ENCODE data around the gene FUNDC2. TPM values are rescaled to one million over a fixed set of nuclear protein-coding genes. Genes with fewer than 3 reads are reported as not detected.

FUNDC2 gene
- total and polyA plus RNA-seq, 2 donors (not counting 3 experiments of a cell fraction or from before 2014, with no cell fraction given) = 53.3 to 65.6 TPM

DNA sequence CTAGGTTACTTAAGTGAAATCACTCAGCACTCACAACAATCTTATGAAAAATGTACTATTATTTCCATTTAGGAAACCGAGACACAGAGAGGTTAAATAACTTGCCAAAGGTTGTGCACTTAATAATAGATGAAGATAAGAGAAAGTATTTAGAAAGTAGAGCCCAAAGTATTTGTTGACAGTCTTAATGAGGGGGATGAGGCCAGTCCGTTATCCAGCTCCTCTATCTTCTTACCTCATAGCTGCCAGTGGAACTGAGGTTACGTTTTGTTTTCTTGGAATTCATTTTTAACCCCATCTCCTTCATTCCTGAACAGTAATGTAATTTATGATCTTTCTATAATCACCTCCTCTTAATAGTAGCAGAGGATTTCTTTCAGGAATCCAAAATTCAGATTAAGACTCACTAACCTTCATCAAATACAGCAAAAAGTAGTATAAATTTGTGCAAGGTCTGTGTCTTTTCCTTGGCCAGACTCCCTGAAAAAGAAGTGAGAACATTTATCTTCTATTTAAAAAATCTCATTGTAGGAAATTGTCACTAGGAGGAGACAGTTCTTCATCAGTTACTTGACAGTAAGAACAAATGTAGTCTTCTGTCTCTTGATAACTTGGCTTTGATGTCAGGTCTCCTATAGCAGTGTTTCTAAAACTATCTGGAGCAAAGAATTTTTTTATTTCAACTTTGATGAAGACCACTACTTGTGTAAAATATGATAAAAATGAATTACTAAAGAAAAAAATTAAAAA lies 39.6 kb upstream of the FUNDC2 start:
- Histone ChIP-seq H3K27me3 (ENCODE audit: control insufficient read depth in 2 of 2, insufficient read depth in 2 of 2, low read length in 2 of 2) (no peaks in the 10 kb centered on the region), H3K4me2 (ENCODE audit: insufficient read depth, low read length) (no peak overlapping the region), H4K20me1 (replicated peaks; ENCODE audit: control insufficient read depth, extremely low read depth, insufficient read depth, low read length) (no peaks in the 10 kb centered on the region), H3K9ac (replicated peaks; ENCODE audit: extremely low read depth, insufficient read depth, low read length) (no peak overlapping the region), H2AFZ (ENCODE audit: low read depth, low read length) (no peak overlapping the region), H3K9me1 (replicated peaks; ENCODE audit: control insufficient read depth, extremely low read depth, insufficient read depth, low read length) (no peaks in the 10 kb centered on the region), H3K79me2 (ENCODE audit: control insufficient read depth, insufficient read depth, low read length) (no peaks in the 10 kb centered on the region), H3K4me3 (replicated peaks in 1 of 3; ENCODE audit: insufficient read depth in 1 of 3, low read depth in 1 of 3, low read length in 3 of 3) (no peak overlapping the region), H3K36me3 (ENCODE audit: control insufficient read depth in 2 of 2, extremely low read depth in 1 of 2, insufficient read depth in 2 of 2, low read length in 2 of 2) (no peaks in the 10 kb centered on the region), H3K4me1 (ENCODE audit: control insufficient read depth, extremely low read depth, insufficient read depth, low read length) (no peaks in the 10 kb centered on the region), H3K27ac (ENCODE audit: insufficient read depth, low read depth, low read length) (no peak overlapping the region), H3K9me3 (replicated peaks; ENCODE audit: control insufficient read depth, insufficient read depth, low read length) (no peaks in the 10 kb centered on the region)
- ChIA-PET CTCF (interaction anchor here (2.1 to 3.4 kb wide), 2 partner anchors 69 to 70 kb away, joined by 7 to 11 read pairs; no protein-coding TSS in a partner anchor), POLR2A (no interaction called here)
- DNase-seq (ENCODE audit: low read depth, low spot score) (peak; percentile 1), FAIRE-seq (peak; percentile 54)
- dilution Hi-C loops (cut with MboI; ENCODE audit: extremely low pct_ligation_motif_present, low sequenced_read_pairs) (no loop called here), intact Hi-C loops (cut with micrococcal nuclease) (no loop called here)
- no TSS peak for BruUV-seq (replicated peaks)
- TF ChIP-seq GATA2 (IDR thresholded peaks at IDR 0.05; ENCODE audit: insufficient read depth, insufficient read length, low read depth, low read length) = no peak
- TF ChIP-seq, protein P1, sequence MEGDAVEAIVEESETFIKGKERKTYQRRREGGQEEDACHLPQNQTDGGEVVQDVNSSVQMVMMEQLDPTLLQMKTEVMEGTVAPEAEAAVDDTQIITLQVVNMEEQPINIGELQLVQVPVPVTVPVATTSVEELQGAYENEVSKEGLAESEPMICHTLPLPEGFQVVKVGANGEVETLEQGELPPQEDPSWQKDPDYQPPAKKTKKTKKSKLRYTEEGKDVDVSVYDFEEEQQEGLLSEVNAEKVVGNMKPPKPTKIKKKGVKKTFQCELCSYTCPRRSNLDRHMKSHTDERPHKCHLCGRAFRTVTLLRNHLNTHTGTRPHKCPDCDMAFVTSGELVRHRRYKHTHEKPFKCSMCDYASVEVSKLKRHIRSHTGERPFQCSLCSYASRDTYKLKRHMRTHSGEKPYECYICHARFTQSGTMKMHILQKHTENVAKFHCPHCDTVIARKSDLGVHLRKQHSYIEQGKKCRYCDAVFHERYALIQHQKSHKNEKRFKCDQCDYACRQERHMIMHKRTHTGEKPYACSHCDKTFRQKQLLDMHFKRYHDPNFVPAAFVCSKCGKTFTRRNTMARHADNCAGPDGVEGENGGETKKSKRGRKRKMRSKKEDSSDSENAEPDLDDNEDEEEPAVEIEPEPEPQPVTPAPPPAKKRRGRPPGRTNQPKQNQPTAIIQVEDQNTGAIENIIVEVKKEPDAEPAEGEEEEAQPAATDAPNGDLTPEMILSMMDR (IDR thresholded peaks at IDR 0.05; ENCODE audit: extremely low read depth in 1 of 2, insufficient read depth in 1 of 2, low read depth in 1 of 2, low read length in 2 of 2) = no peak
- no peak for TF ChIP-seq MYC (IDR thresholded peaks at IDR 0.05; ENCODE audit: low read depth, low read length)
- no peak for TF ChIP-seq EZH2 (IDR thresholded peaks at IDR 0.05; ENCODE audit: borderline replicate concordance, low read depth, low read length, severe bottlenecking)
- TF ChIP-seq POLR2A (IDR thresholded peaks at IDR 0.05; ENCODE audit: low read depth, low read length) = no peak
- TF ChIP-seq JUN (IDR thresholded peaks at IDR 0.05; ENCODE audit: borderline replicate concordance, insufficient read depth, insufficient read length, low read depth) = no peak
- TF ChIP-seq, protein P2, sequence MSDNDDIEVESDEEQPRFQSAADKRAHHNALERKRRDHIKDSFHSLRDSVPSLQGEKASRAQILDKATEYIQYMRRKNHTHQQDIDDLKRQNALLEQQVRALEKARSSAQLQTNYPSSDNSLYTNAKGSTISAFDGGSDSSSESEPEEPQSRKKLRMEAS (IDR thresholded peaks at IDR 0.05; ENCODE audit: insufficient read depth, insufficient read length) = no peak
- no peak for TF ChIP-seq POLR2AphosphoS5 (IDR thresholded peaks at IDR 0.05; ENCODE audit: insufficient read depth, low read depth, low read length)
- no peak for TF ChIP-seq FOS (IDR thresholded peaks at IDR 0.05; ENCODE audit: borderline replicate concordance, insufficient read depth, low read length)

Data from endothelial cell of umbilical vein (primary cell).